ENCODE measurements around the gene EVX1. TPM values are rescaled to one million over a fixed set of nuclear protein-coding genes. Genes with fewer than 3 reads are reported as not detected.
A peak's percentile ranks its signal among the peaks of the same experiment; 100 is the strongest.

EVX1 gene
- total and polyA plus RNA-seq, 2 of the 8 experiments (the other 6 are each of a cell fraction or from before 2014, with no cell fraction given), result not detected

DNA sequence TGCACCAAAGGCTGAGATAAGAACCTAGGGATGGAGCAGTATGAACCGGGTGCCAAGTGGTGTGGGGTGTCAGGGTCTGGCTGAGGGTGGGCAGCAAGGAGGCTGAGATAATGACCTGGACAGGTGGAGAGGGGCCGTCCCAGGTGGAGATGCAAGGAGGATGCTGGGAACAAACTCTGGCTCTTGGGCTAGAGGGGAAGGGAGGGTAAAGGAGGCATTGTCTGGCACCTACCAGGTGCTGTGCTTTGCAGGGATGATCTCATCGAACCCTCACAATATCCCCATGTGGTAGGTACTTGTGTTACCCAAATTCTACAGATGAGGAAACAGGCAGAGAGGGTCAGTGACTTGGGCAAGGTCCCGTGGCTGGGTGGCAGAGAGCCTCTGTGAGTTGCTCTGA, 22.8 kb upstream of the EVX1 start:
- Histone ChIP-seq H3K27me3 (replicated peaks in 1 of 4; ENCODE audit: control insufficient read depth in 3 of 4, extremely low read depth in 1 of 4, insufficient read depth in 3 of 4, low read length in 3 of 4) (peaks cover 64 to 96% (median 88%) of the 10 kb centered on the region in 4 experiments), H2AK5ac (ENCODE audit: low read depth, low read length) (no peak overlapping the region), H2BK5ac (ENCODE audit: low read depth, low read length) (no peak overlapping the region), H3K4me1 (replicated peaks in 1 of 4; ENCODE audit: control insufficient read depth in 3 of 4, insufficient read depth in 4 of 4, low read length in 3 of 4) (peaks cover 2 to 8% (median 5%) of the 10 kb centered on the region in 4 experiments; a peak in 6 of 7 replicates), H3K79me1 (ENCODE audit: low read depth, low read length) (no peaks in the 10 kb centered on the region), H2AFZ (ENCODE audit: low read length) (no peak overlapping the region), H3K36me3 (ENCODE audit: control insufficient read depth in 2 of 4, insufficient read depth in 4 of 4, low read length in 3 of 4) (no peaks in the 10 kb centered on the region; a peak in 1 of 8 replicates), H4K20me1 (replicated peaks in 1 of 2; ENCODE audit: control insufficient read depth in 1 of 2, insufficient read depth in 2 of 2, low read length in 2 of 2) (peaks cover 7 to 12% of the 10 kb centered on the region in 2 experiments), H4K8ac (ENCODE audit: extremely low read depth, insufficient read depth, low read length) (no peak overlapping the region), H3K23ac (ENCODE audit: insufficient read length) (no peak overlapping the region), H3K23me2 (ENCODE audit: low read depth, low read length) (no peaks in the 10 kb centered on the region), H3K79me2 (ENCODE audit: control insufficient read depth in 1 of 2, insufficient read depth in 2 of 2, low read length in 2 of 2) (no peaks in the 10 kb centered on the region), H3K27ac (ENCODE audit: low read depth, low read length) (no peak overlapping the region), H3K4me2 (ENCODE audit: insufficient read depth in 1 of 2, low read depth in 2 of 2, low read length in 2 of 2) (no peak overlapping the region), H2BK120ac (replicated peaks; ENCODE audit: low read depth, low read length) (no peak overlapping the region), H3K18ac (ENCODE audit: extremely low read depth, low read length) (no peak overlapping the region; the same call in 1 of the 2 replicates), H3K9ac (replicated peaks in 1 of 4; ENCODE audit: extremely low read depth in 1 of 4, low read depth in 3 of 4, low read length in 3 of 4) (no peak overlapping the region), H3K56ac (replicated peaks; ENCODE audit: insufficient read length, low read depth, low read length) (no peak overlapping the region), H3K14ac (ENCODE audit: insufficient read length) (no peak overlapping the region), H4K91ac (replicated peaks; ENCODE audit: insufficient read length, low read length) (no peak overlapping the region), H2BK20ac (ENCODE audit: low read length) (no peak overlapping the region), H2BK15ac (ENCODE audit: low read length) (no peak overlapping the region), H3K4ac (replicated peaks; ENCODE audit: insufficient read length, low read depth, low read length) (no peak overlapping the region), H3K4me3 (ENCODE audit: extremely low read depth in 1 of 4, insufficient read depth in 2 of 4, low read depth in 3 of 4, low read length in 4 of 4) (no peak overlapping the region), H2BK12ac (ENCODE audit: low read depth, low read length) (0 out of 2 replicates have a peak overlapping the region, but pooled peaks have one; percentile 68), H4K5ac (ENCODE audit: insufficient read length, low read depth, low read length) (no peak overlapping the region), H3K9me3 (ENCODE audit: insufficient read depth in 2 of 2, low read depth in 1 of 2, low read length in 1 of 2) (no peaks in the 10 kb centered on the region)
- DNase-seq (ENCODE audit: low read depth in 1 of 2, low spot score in 2 of 2) (no peak), FAIRE-seq (no peak)
- POLR2A ChIA-PET (ENCODE audit: partially characterized antibody), result no interaction called here
- 65% methylated on average over 4 of the region's 4 CpGs; no CpG with 5 or more reads in 1 of the 2 experiments for WGBS, 2 experiments (ENCODE audit: extremely low coverage in 1 of 2, insufficient coverage in 1 of 2, insufficient read length in 1 of 2, insufficient replicate concordance in 2 of 2, low coverage in 1 of 2, low lambda C conversion rate in 2 of 2, missing lambda C conversion rate in 1 of 2)
- CTCF ChIA-PET (ENCODE audit: partially characterized antibody), result interaction anchor here (2.2 kb wide), 1 partner anchor 9 kb away, joined by 9 read pairs; no protein-coding TSS in a partner anchor
- TF ChIP-seq BRCA1 (IDR thresholded peaks at IDR 0.05; ENCODE audit: low read depth, low read length) (no peak), CBX8 (IDR thresholded peaks at IDR 0.05; ENCODE audit: borderline replicate concordance, low read depth, low read length) (no peak), RAD21 (IDR thresholded peaks at IDR 0.05 in 1 of 2, conservative IDR thresholded peaks at IDR 0.05 in 1 of 2; ENCODE audit: low read depth in 2 of 2, low read length in 2 of 2) (no peak), POLR2AphosphoS5 (IDR thresholded peaks at IDR 0.05; ENCODE audit: low read depth, low read length) (no peak), RXRA (IDR thresholded peaks at IDR 0.05; ENCODE audit: insufficient read depth, low read depth, low read length) (no peak), CTCF (IDR thresholded peaks at IDR 0.05; ENCODE audit: control extremely low read depth in 1 of 3, insufficient read depth in 1 of 3, low read depth in 1 of 3, low read length in 3 of 3) (no peak), PHF8 (conservative IDR thresholded peaks at IDR 0.05; ENCODE audit: low read depth, low read length) (no peak), TCF12 (IDR thresholded peaks at IDR 0.05; ENCODE audit: low read depth, low read length) (no peak), CBX5 (IDR thresholded peaks at IDR 0.05; ENCODE audit: low read depth, low read length) (no peak), SP1 (IDR thresholded peaks at IDR 0.05; ENCODE audit: low read depth, low read length) (no peak), CTBP2 (IDR thresholded peaks at IDR 0.05; ENCODE audit: borderline replicate concordance, insufficient read depth, insufficient read length, low read length) (no peak)

Measured in H1 (cell line).